SK-N-MC (cell line): ENCODE results near the gene KRTAP5-7.

Source experiments
- EZH2 ChIP-seq: fragments of 200-600 bp; sonication (generic); IDR thresholded peaks from one replicate; pipeline ENCODE4 v1.6.1; 2017; ENCODE audit warnings: antibody characterized with exemption
- FOXP2 ChIP-seq: optimal IDR thresholded peaks from 2 replicates; pipeline ENCODE3; 2011; ENCODE audit warnings: mild to moderate bottlenecking, moderate library complexity; ENCODE audit not compliant: insufficient read depth; ENCODE audit errors: extremely low read length, control extremely low read depth
- POLR2AphosphoS5 ChIP-seq: IDR thresholded peaks from 2 replicates; pipeline ENCODE4 v1.6.1; 2012; ENCODE audit warnings: mild to moderate bottlenecking, low read depth, low read length, borderline replicate concordance

DNA sequence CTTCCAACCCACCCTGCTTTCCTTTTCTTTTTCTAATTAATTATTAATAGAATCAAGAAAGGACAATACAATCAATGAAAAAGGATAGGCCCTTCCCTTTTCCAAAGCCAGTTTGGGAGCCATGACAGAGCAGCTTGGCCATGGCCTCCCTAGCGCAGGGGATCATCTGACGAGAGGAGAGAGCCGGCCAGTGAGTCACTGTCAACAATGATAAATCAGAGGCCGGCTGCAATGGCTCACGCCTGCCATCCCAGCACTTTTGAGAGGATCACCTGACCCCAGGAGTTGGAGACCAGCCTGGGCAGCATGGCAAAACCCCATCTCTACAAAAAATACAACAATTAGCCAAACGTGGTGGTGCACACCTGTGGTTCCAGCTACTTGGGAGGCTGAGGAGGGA is 27.5 kb upstream of the KRTAP5-7 start:
- no peak for TF ChIP-seq POLR2AphosphoS5
- TF ChIP-seq EZH2: no peak
- TF ChIP-seq FOXP2: no peak
